H1 (cell line): ENCODE measurements around the gene SLIT3. TPM values are rescaled to one million over a fixed set of nuclear protein-coding genes. Genes with fewer than 3 reads are reported as not detected.
A peak's percentile ranks its signal among the peaks of the same experiment; 100 is the strongest.

Experiments
- CTCF ChIA-PET: fragments of 300-600 bp; sonication (Branson Sonifier 250); formaldehyde crosslinking; loops from one replicate; lab custom pipeline; 2021; ENCODE audit not compliant: partially characterized antibody; lab: Charles Lee
- POLR2A ChIA-PET: fragments of 300-600 bp; sonication (Branson Sonifier 250); formaldehyde crosslinking; loops from one replicate; lab custom pipeline; 2021; ENCODE audit warnings: inconsistent platforms; ENCODE audit not compliant: partially characterized antibody; lab: Charles Lee
- DNase-seq, 2 experiments: peaks; one replicate each; pipeline versions ENCODE4 v3.0.0 to v3.0.0-alpha.2; 2010 to 2022; ENCODE audit warnings: low spot score in 2 of 2, low read depth in 1 of 2, mixed read lengths in 1 of 2
- FAIRE-seq: peaks from 2 replicates; lab custom pipeline; 2011; peaks lifted over from hg19 to GRCh38; lab: Jason Lieb, UNC
- H2AFZ ChIP-seq: 2 replicates; pipeline ENCODE4 v1.8.1; 2012; ENCODE audit warnings: low read length, inconsistent platforms
- H2AK5ac ChIP-seq: 2 replicates; pipeline ENCODE4 v1.6.1; 2013; ENCODE audit warnings: low read depth, low read length
- H2BK120ac ChIP-seq: replicated peaks from 2 replicates; pipeline ENCODE3; 2013; ENCODE audit warnings: low read depth, low read length, inconsistent platforms
- H2BK12ac ChIP-seq: 2 replicates; pipeline ENCODE4 v1.6.1; 2013; ENCODE audit warnings: low read depth, low read length
- H2BK15ac ChIP-seq: 2 replicates; pipeline ENCODE4 v1.6.1; 2013; ENCODE audit warnings: low read length
- H2BK20ac ChIP-seq: 2 replicates; pipeline ENCODE4 v1.6.1; 2013; ENCODE audit warnings: low read length
- H2BK5ac ChIP-seq: 2 replicates; pipeline ENCODE4 v1.6.1; 2013; ENCODE audit warnings: low read depth, low read length
- H3K14ac ChIP-seq: 2 replicates; pipeline ENCODE4 v1.6.1; 2013; ENCODE audit warnings: inconsistent platforms; ENCODE audit not compliant: insufficient read length
- H3K18ac ChIP-seq: 2 replicates; pipeline ENCODE4 v1.6.1; 2013; ENCODE audit warnings: low read length; ENCODE audit errors: extremely low read depth
- H3K23ac ChIP-seq: 2 replicates; pipeline ENCODE4 v1.6.1; 2013; ENCODE audit warnings: inconsistent platforms; ENCODE audit not compliant: insufficient read length
- H3K23me2 ChIP-seq: 2 replicates; pipeline ENCODE4 v1.6.1; 2013; ENCODE audit warnings: low read depth, low read length
- H3K27ac ChIP-seq: 2 replicates; pipeline ENCODE4 v1.6.1; 2011; ENCODE audit warnings: low read depth, low read length, inconsistent platforms
- H3K27me3 ChIP-seq, 4 experiments: replicated peaks in 1 of 4; 1 replicate in 1 of 4; 2 replicates in 3 of 4; pipeline versions ENCODE4 v1.6.1 to v1.8.1; 2011 to 2013; ENCODE audit warnings: low read length in 3 of 4, mild to moderate bottlenecking in 3 of 4, inconsistent platforms in 2 of 4, mixed read lengths in 2 of 4, moderate library complexity in 1 of 4; ENCODE audit not compliant: control insufficient read depth in 3 of 4, insufficient read depth in 3 of 4; ENCODE audit errors: extremely low read depth in 1 of 4
- H3K36me3 ChIP-seq, 4 experiments: 2 replicates each; pipeline versions ENCODE4 v1.6.1 to v1.8.1; 2011 to 2013; ENCODE audit warnings: mild to moderate bottlenecking in 4 of 4, low read length in 3 of 4, moderate library complexity in 2 of 4, control low read depth in 1 of 4, inconsistent platforms in 1 of 4; ENCODE audit not compliant: insufficient read depth in 4 of 4, control insufficient read depth in 2 of 4
- H3K4ac ChIP-seq: replicated peaks from 2 replicates; pipeline ENCODE3; 2013; ENCODE audit warnings: low read length, low read depth, mixed read lengths, inconsistent platforms; ENCODE audit not compliant: insufficient read length
- H3K4me1 ChIP-seq, 4 experiments: replicated peaks in 1 of 4; 1 replicate in 1 of 4; 2 replicates in 3 of 4; pipeline versions ENCODE4 v1.6.1 to v1.8.1; 2011 to 2013; ENCODE audit warnings: low read length in 3 of 4, inconsistent platforms in 2 of 4, mixed read lengths in 1 of 4; ENCODE audit not compliant: insufficient read depth in 4 of 4, control insufficient read depth in 3 of 4
- H3K4me2 ChIP-seq, 2 experiments: 2 replicates each; pipeline versions ENCODE4 v1.6.1 to v1.8.1; 2011 to 2013; ENCODE audit warnings: low read depth in 2 of 2, low read length in 2 of 2, control low read depth in 1 of 2, inconsistent platforms in 1 of 2, mild to moderate bottlenecking in 1 of 2; ENCODE audit not compliant: insufficient read depth in 1 of 2
- H3K4me3 ChIP-seq, 4 experiments: fragments of 200-600, 300-600 bp in 1 of 4; sonication (generic), shearing (Covaris generic), sonication (Bioruptor Twin) in 1 of 4; 2 replicates each; pipeline versions ENCODE4 v1.5.1 to v1.8.1; 2011 to 2016; ENCODE audit warnings: low read length in 4 of 4, low read depth in 3 of 4, control low read depth in 2 of 4, inconsistent platforms in 2 of 4, mild to moderate bottlenecking in 2 of 4, mixed read lengths in 1 of 4, moderate library complexity in 1 of 4; ENCODE audit not compliant: insufficient read depth in 2 of 4; ENCODE audit errors: extremely low read depth in 1 of 4
- H3K56ac ChIP-seq: replicated peaks from 2 replicates; pipeline ENCODE3; 2013; ENCODE audit warnings: low read depth, mild to moderate bottlenecking, mixed read lengths, low read length, inconsistent platforms; ENCODE audit not compliant: insufficient read length
- H3K79me1 ChIP-seq: 2 replicates; pipeline ENCODE4 v1.6.1; 2013; ENCODE audit warnings: low read depth, low read length, control low read depth
- H3K79me2 ChIP-seq, 2 experiments: 2 replicates each; pipeline versions ENCODE4 v1.6.1 to v1.8.1; 2012 to 2013; ENCODE audit warnings: low read length in 2 of 2, mild to moderate bottlenecking in 2 of 2, inconsistent platforms in 1 of 2; ENCODE audit not compliant: insufficient read depth in 2 of 2, control insufficient read depth in 1 of 2
- H3K9ac ChIP-seq, 4 experiments: replicated peaks in 1 of 4; 1 replicate in 1 of 4; 2 replicates in 3 of 4; pipeline versions ENCODE4 v1.6.1 to v1.8.1; 2011 to 2013; ENCODE audit warnings: low read depth in 3 of 4, low read length in 3 of 4, control low read depth in 2 of 4, mild to moderate bottlenecking in 2 of 4, moderate library complexity in 2 of 4, inconsistent platforms in 1 of 4; ENCODE audit errors: extremely low read depth in 1 of 4
- H3K9me3 ChIP-seq, 2 experiments: 2 replicates each; pipeline versions ENCODE4 v1.6.1 to v1.8.1; 2012 to 2013; ENCODE audit warnings: mild to moderate bottlenecking in 2 of 2, moderate library complexity in 2 of 2, control low read depth in 1 of 2, inconsistent platforms in 1 of 2, low read depth in 1 of 2, low read length in 1 of 2, mixed read lengths in 1 of 2; ENCODE audit not compliant: insufficient read depth in 2 of 2
- H4K20me1 ChIP-seq, 2 experiments: replicated peaks in 1 of 2; 2 replicates each; pipeline versions ENCODE3 to v1.8.1; 2011 to 2013; ENCODE audit warnings: inconsistent platforms in 2 of 2, low read length in 2 of 2, mild to moderate bottlenecking in 1 of 2; ENCODE audit not compliant: insufficient read depth in 2 of 2, control insufficient read depth in 1 of 2
- H4K5ac ChIP-seq: 2 replicates; pipeline ENCODE4 v1.6.1; 2013; ENCODE audit warnings: low read length, low read depth, mixed read lengths, inconsistent platforms; ENCODE audit not compliant: insufficient read length
- H4K8ac ChIP-seq: 2 replicates; pipeline ENCODE4 v1.8.0; 2013; ENCODE audit warnings: mild to moderate bottlenecking, moderate library complexity, low read length, inconsistent platforms; ENCODE audit not compliant: insufficient read depth; ENCODE audit errors: extremely low read depth
- H4K91ac ChIP-seq: replicated peaks from 2 replicates; pipeline ENCODE3; 2013; ENCODE audit warnings: low read length, mixed read lengths, inconsistent platforms; ENCODE audit not compliant: insufficient read length
- CBX8 ChIP-seq: fragments of 300-800, 300-1000 bp; sonication (generic); IDR thresholded peaks from 2 replicates; pipeline ENCODE4 v1.7.1; 2016; ENCODE audit warnings: low read depth, low read length, borderline replicate concordance
- CEBPB ChIP-seq: IDR thresholded peaks from 2 replicates; pipeline ENCODE4 v1.6.1; 2012; ENCODE audit warnings: low read depth, low read length
- CHD1 ChIP-seq: IDR thresholded peaks from 2 replicates; pipeline ENCODE4 v1.6.1; 2012; ENCODE audit warnings: low read depth, low read length, improper control_type of control experiment
- CREB1 ChIP-seq: IDR thresholded peaks from 2 replicates; pipeline ENCODE4 v1.6.1; 2012; ENCODE audit warnings: inconsistent platforms
- EGR1 ChIP-seq: IDR thresholded peaks from 2 replicates; pipeline ENCODE4 v1.6.1; 2011; ENCODE audit warnings: low read depth, low read length, borderline replicate concordance
- GABPA ChIP-seq: IDR thresholded peaks from 2 replicates; pipeline ENCODE4 v1.6.1; 2011; ENCODE audit warnings: mild to moderate bottlenecking, low read length, moderate library complexity, borderline replicate concordance; ENCODE audit not compliant: insufficient read depth
- JUND ChIP-seq: IDR thresholded peaks from 2 replicates; pipeline ENCODE4 v1.6.1; 2011; ENCODE audit warnings: mild to moderate bottlenecking, improper control_type of control experiment, low read length
- KDM5A ChIP-seq: fragments of 200-600 bp; IDR thresholded peaks from 2 replicates; pipeline ENCODE4 v1.7.1; 2012; ENCODE audit warnings: mild to moderate bottlenecking, low read length, inconsistent platforms, mixed read lengths
- NANOG ChIP-seq: IDR thresholded peaks from 2 replicates; pipeline ENCODE4 v1.6.1; 2011; ENCODE audit warnings: low read length, low read depth, mild to moderate bottlenecking, inconsistent platforms; ENCODE audit not compliant: insufficient read depth, poor library complexity, severe bottlenecking
- NRF1 ChIP-seq: IDR thresholded peaks from 2 replicates; pipeline ENCODE4 v1.6.1; 2011; ENCODE audit warnings: mild to moderate bottlenecking, low read depth, low read length, improper control_type of control experiment
- POLR2A ChIP-seq, 2 experiments: IDR thresholded peaks; 1 replicate in 1 of 2; 2 replicates in 1 of 2; pipeline ENCODE4 v1.6.1; 2011; ENCODE audit warnings: low read depth in 2 of 2, low read length in 2 of 2, mild to moderate bottlenecking in 2 of 2; ENCODE audit errors: control extremely low read depth in 1 of 2
- POU5F1 ChIP-seq: IDR thresholded peaks from 2 replicates; pipeline ENCODE4 v1.6.1; 2011; ENCODE audit warnings: low read depth, mild to moderate bottlenecking, low read length, moderate library complexity
- TAF7 ChIP-seq: optimal IDR thresholded peaks from 2 replicates; pipeline ENCODE3; 2011; ENCODE audit warnings: low read depth, mild to moderate bottlenecking, inconsistent platforms, low read length, moderate library complexity, borderline replicate concordance
- WGBS, 2 experiments: shearing (Covaris generic) in 1 of 2; methylation state at CpG; one replicate each; pipeline versions ENCODE4 v1.1.6 to v1.1.7; 2013 to 2015; ENCODE audit warnings: low lambda C conversion rate in 2 of 2, mixed read lengths in 2 of 2, inconsistent platforms in 1 of 2, low coverage in 1 of 2, missing lambda C conversion rate in 1 of 2; ENCODE audit not compliant: insufficient replicate concordance in 2 of 2, insufficient coverage in 1 of 2, insufficient read length in 1 of 2; ENCODE audit errors: extremely low coverage in 1 of 2, missing lambda C conversion rate in 1 of 2; 5-methylcytosine and 5-hydroxymethylcytosine counted together
- polyA plus RNA-seq, 7 experiments: library from polyadenylated mRNA; depleted of rRNA in 3 of 7; stranded (reverse) in 5 of 7; unstranded in 2 of 7; fragments of >200 nt in 5 of 7; fragments of 200-250 nt in 2 of 7; gene quantifications; 1 replicate in 5 of 7; 2 replicates in 1 of 7; 4 replicates in 1 of 7; pipeline versions ENCODE4 v1.2.1 to v1.2.3, GENCODE V29; 2011 to 2013; ENCODE audit warnings: missing spikeins in 2 of 7, mixed read lengths in 2 of 7
- total RNA-seq: library from RNA; stranded (reverse); fragmentation: NEBNext Ultra II Directional; extraction: Animal tissue kit (Norgen Biotek cat#: 25700); gene quantifications from 2 replicates; pipeline ENCODE4 v1.2.1, GENCODE V29; 2021
- TF ChIP-seq, protein P1 (sequence below): IDR thresholded peaks from 2 replicates; pipeline ENCODE4 v1.6.1; 2012; ENCODE audit warnings: inconsistent platforms

Gene SLIT3
- total and polyA plus RNA-seq, 2 of the 8 experiments (the other 6 are each of a cell fraction or from before 2014, with no cell fraction given) = 1.1 to 1.2 TPM

DNA sequence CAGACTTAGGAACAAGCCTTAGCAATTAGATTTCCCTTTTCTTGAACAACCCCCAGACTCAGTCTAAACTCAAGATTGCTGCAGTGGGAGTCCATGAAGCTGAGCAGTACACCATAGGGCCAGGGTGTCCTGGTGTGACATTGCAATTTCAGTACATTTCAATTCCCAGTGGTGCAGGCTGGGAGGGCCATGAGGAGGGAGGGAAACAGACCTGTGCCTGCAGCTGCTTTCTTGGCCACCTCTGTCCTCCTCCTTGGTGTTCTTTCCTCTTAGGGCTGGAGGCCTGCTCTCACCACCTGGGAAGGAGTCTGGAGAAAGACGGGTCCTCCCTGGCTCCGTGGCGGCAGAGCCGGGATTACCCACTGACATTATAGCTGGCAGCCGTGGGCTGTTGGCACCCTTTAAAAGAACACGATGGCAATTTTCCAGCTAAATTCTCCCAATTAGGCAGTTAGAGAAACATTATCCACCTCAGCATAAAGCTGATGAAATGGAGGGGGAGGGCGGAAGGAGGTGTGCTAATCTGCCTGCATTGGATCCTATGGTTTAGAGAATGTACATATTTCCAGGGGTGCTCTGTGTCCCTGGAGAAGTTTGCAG, 186.4 kb downstream of the SLIT3 start:
- Histone ChIP-seq H2BK15ac (no peak overlapping the region), H2BK12ac (0 out of 2 replicates have a peak overlapping the region, but pooled peaks have one; percentile 39), H3K56ac (no peak overlapping the region), H3K27me3 (no peaks in the 10 kb centered on the region), H2BK20ac (no peak overlapping the region), H2BK5ac (0 out of 2 replicates have a peak overlapping the region, but pooled peaks have one; percentile 39), H3K4me2 (no peak overlapping the region), H2AFZ (0 out of 2 replicates have a peak overlapping the region, but pooled peaks have one; percentile 50), H3K4me1 (peaks cover 0 to 2% (median 0%) of the 10 kb centered on the region in 4 experiments; a peak in 1 of 7 replicates), H3K9me3 (no peaks in the 10 kb centered on the region), H4K91ac (no peak overlapping the region), H3K23ac (no peak overlapping the region), H3K4ac (no peak overlapping the region), H4K20me1 (no peaks in the 10 kb centered on the region), H2AK5ac (no peak overlapping the region; the same call in 1 of the 2 replicates), H3K79me1 (no peaks in the 10 kb centered on the region), H3K27ac (no peak overlapping the region), H3K4me3 (no peak overlapping the region), H3K36me3 (no peaks in the 10 kb centered on the region), H3K9ac (no peak overlapping the region), H3K23me2 (peaks cover 1% of the 10 kb centered on the region; the same call in 1 of the 2 replicates), H3K18ac (no peak overlapping the region), H3K14ac (no peak overlapping the region), H4K5ac (no peak overlapping the region), H3K79me2 (no peaks in the 10 kb centered on the region), H2BK120ac (no peak overlapping the region), H4K8ac (no peak overlapping the region)
- FAIRE-seq = no peak
- POLR2A ChIA-PET = no interaction called here
- 90% methylated on average over 6 of the region's 7 CpGs; no CpG with 5 or more reads in 1 of the 2 experiments for WGBS, 2 experiments
- no peak for DNase-seq
- CTCF ChIA-PET = interaction anchor here (0.8 to 3.2 kb wide), 5 partner anchors 8 to 298 kb away, joined by 3 to 8 read pairs (median 4); no protein-coding TSS in a partner anchor
- TF ChIP-seq EGR1 (no peak), CBX8 (no peak), KDM5A (no peak), NANOG (no peak), GABPA (no peak), TAF7 (no peak), CEBPB (no peak), POU5F1 (no peak), POLR2A (IDR thresholded peaks at IDR 0.05; ENCODE audit: control extremely low read depth in 1 of 2, low read depth in 2 of 2, low read length in 2 of 2) (no peak), CHD1 (no peak), JUND (no peak), NRF1 (no peak), CREB1 (no peak)
- TF ChIP-seq, protein P1, sequence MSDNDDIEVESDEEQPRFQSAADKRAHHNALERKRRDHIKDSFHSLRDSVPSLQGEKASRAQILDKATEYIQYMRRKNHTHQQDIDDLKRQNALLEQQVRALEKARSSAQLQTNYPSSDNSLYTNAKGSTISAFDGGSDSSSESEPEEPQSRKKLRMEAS = no peak
